Lower leg skin (tissue), 3 donors: ENCODE results near the gene WDR44.

Experiments used
- CTCF ChIP-seq, 3 donors: fragments of 450-650 bp; IDR thresholded peaks; one replicate each; pipeline ENCODE4 v1.5.1; 2016; ENCODE audit warnings: antibody characterized with exemption in 3 of 3, mild to moderate bottlenecking in 3 of 3, moderate library complexity in 2 of 3
- POLR2A ChIP-seq, 2 donors: fragments of 450-650 bp; IDR thresholded peaks; one replicate each; pipeline ENCODE4 v1.6.1; 2016 to 2017; ENCODE audit warnings: antibody characterized with exemption in 2 of 2, mild to moderate bottlenecking in 1 of 2, moderate library complexity in 1 of 2

DNA sequence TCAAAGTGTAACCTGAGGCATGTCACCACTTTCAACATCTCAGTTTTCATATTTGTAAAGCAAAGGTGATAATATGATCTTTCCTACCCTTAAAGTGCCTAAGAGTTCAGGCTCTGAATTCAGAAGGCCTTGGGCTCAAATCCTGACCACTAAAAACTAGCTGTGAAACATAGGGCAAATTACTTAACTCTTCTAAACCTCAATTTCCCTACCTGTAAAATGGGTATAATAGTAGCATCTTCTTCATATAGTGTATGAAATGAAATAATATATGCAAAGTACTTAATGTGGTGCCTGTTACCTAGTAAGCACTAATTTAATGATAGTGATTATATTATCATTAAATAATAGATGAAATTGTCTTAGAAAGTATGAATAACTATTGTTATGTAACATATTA, 7.0 kb upstream of the WDR44 start:
- TF ChIP-seq CTCF (IDR thresholded peaks at IDR 0.05) (no peak), POLR2A (IDR thresholded peaks at IDR 0.05) (no peak)
